Endothelial cell of umbilical vein (primary cell): ENCODE measurements around the gene RNF11. TPM values are rescaled to one million over a fixed set of nuclear protein-coding genes. Genes with fewer than 3 reads are reported as not detected.

Source experiments
- BruUV-seq: library from RNA; stranded (reverse); fragments of 400-500 nt; replicated peaks from 2 replicates; lab custom pipeline; 2021; lab: Mats Ljungman, UMichigan
- CTCF ChIA-PET: fragments of 300-600, 350-600 bp; sonication (Branson Sonifier 250); formaldehyde crosslinking; loops from one replicate; lab custom pipeline; 2021; ENCODE audit warnings: antibody characterized with exemption, inconsistent platforms; lab: Charles Lee
- POLR2A ChIA-PET: fragments of 300-600, 350-600 bp; sonication (Branson Sonifier 250); formaldehyde crosslinking; loops from one replicate; lab custom pipeline; 2021; ENCODE audit warnings: antibody characterized with exemption, inconsistent platforms; lab: Charles Lee
- DNase-seq: peaks from one replicate; pipeline ENCODE4 v3.0.0-alpha.2; 2011; ENCODE audit warnings: low read depth, low spot score
- FAIRE-seq: peaks from 2 replicates; lab custom pipeline; 2011; peaks lifted over from hg19 to GRCh38; lab: Jason Lieb, UNC
- H2AFZ ChIP-seq: 2 replicates; pipeline ENCODE4 v1.6.0; 2012; ENCODE audit warnings: low read depth, low read length, control low read depth, inconsistent platforms
- H3K27ac ChIP-seq: 2 replicates; pipeline ENCODE4 v1.5.1; 2011; ENCODE audit warnings: low read depth, mild to moderate bottlenecking, control low read depth, low read length, moderate library complexity; ENCODE audit not compliant: insufficient read depth
- H3K27me3 ChIP-seq, 2 experiments: 2 replicates each; pipeline versions ENCODE4 v1.6.0 to v1.6.1; 2011; ENCODE audit warnings: low read length in 2 of 2, mixed read lengths in 1 of 2; ENCODE audit not compliant: control insufficient read depth in 2 of 2, insufficient read depth in 2 of 2
- H3K36me3 ChIP-seq, 2 experiments: 2 replicates in 1 of 2; 3 replicates in 1 of 2; pipeline ENCODE4 v1.5.1; 2011; ENCODE audit warnings: low read length in 2 of 2, mild to moderate bottlenecking in 1 of 2, moderate library complexity in 1 of 2; ENCODE audit not compliant: control insufficient read depth in 2 of 2, insufficient read depth in 2 of 2; ENCODE audit errors: extremely low read depth in 1 of 2
- H3K4me1 ChIP-seq: 3 replicates; pipeline ENCODE4 v1.5.1; 2011; ENCODE audit warnings: mild to moderate bottlenecking, low read length; ENCODE audit not compliant: control insufficient read depth, insufficient read depth; ENCODE audit errors: extremely low read depth
- H3K4me2 ChIP-seq: 2 replicates; pipeline ENCODE4 v1.6.1; 2011; ENCODE audit warnings: low read length, control low read depth, mixed read lengths; ENCODE audit not compliant: insufficient read depth
- H3K4me3 ChIP-seq, 3 experiments: fragments of 200-600 bp in 1 of 3; sonication (generic), shearing (Covaris generic) in 1 of 3; replicated peaks in 1 of 3; 2 replicates each; pipeline ENCODE4 v1.5.1; 2011 to 2016; ENCODE audit warnings: control low read depth in 3 of 3, low read length in 3 of 3, mild to moderate bottlenecking in 2 of 3, inconsistent platforms in 1 of 3, low read depth in 1 of 3, moderate library complexity in 1 of 3; ENCODE audit not compliant: insufficient read depth in 1 of 3
- H3K79me2 ChIP-seq: 2 replicates; pipeline ENCODE4 v1.6.0; 2012; ENCODE audit warnings: low read length, inconsistent platforms; ENCODE audit not compliant: control insufficient read depth, insufficient read depth
- H3K9ac ChIP-seq: replicated peaks from 2 replicates; pipeline ENCODE3; 2011; ENCODE audit warnings: low read length, control low read depth; ENCODE audit not compliant: insufficient read depth; ENCODE audit errors: extremely low read depth
- H3K9me1 ChIP-seq: replicated peaks from 3 replicates; pipeline ENCODE4 v1.6.0; 2011; ENCODE audit warnings: mild to moderate bottlenecking, low read length; ENCODE audit not compliant: control insufficient read depth, insufficient read depth; ENCODE audit errors: extremely low read depth
- H3K9me3 ChIP-seq: replicated peaks from 2 replicates; pipeline ENCODE4 v1.5.1; 2012; ENCODE audit warnings: low read length, inconsistent platforms; ENCODE audit not compliant: control insufficient read depth, insufficient read depth
- H4K20me1 ChIP-seq: replicated peaks from 2 replicates; pipeline ENCODE3; 2011; ENCODE audit warnings: mild to moderate bottlenecking, low read length; ENCODE audit not compliant: control insufficient read depth, insufficient read depth; ENCODE audit errors: extremely low read depth
- CTCF ChIP-seq, 2 donors: IDR thresholded peaks; 1 replicate in 1 of 2; 2 replicates in 1 of 2; pipeline ENCODE4 v1.5.1; 2011; ENCODE audit warnings: low read length in 2 of 2, mild to moderate bottlenecking in 2 of 2, moderate library complexity in 2 of 2, control low read depth in 1 of 2, inconsistent platforms in 1 of 2, low read depth in 1 of 2; ENCODE audit not compliant: insufficient read depth in 1 of 2; ENCODE audit errors: extremely low read depth in 1 of 2
- EZH2 ChIP-seq: IDR thresholded peaks from 2 replicates; pipeline ENCODE4 v1.6.1; 2012; ENCODE audit warnings: borderline replicate concordance, low read depth, mild to moderate bottlenecking, moderate library complexity, low read length, inconsistent platforms; ENCODE audit not compliant: severe bottlenecking
- FOS ChIP-seq: IDR thresholded peaks from 2 replicates; pipeline ENCODE4 v1.6.1; 2011; ENCODE audit warnings: mild to moderate bottlenecking, low read length, moderate library complexity, borderline replicate concordance; ENCODE audit not compliant: insufficient read depth
- GATA2 ChIP-seq: IDR thresholded peaks from 2 replicates; pipeline ENCODE4 v1.7.0; 2011; ENCODE audit warnings: low read depth, mild to moderate bottlenecking, moderate library complexity, mixed read lengths, low read length; ENCODE audit not compliant: insufficient read length, insufficient read depth
- JUN ChIP-seq: IDR thresholded peaks from 2 replicates; pipeline ENCODE4 v1.6.1; 2011; ENCODE audit warnings: borderline replicate concordance, low read depth; ENCODE audit not compliant: insufficient read length, insufficient read depth
- MYC ChIP-seq: IDR thresholded peaks from one replicate; pipeline ENCODE4 v1.6.1; 2011; ENCODE audit warnings: mild to moderate bottlenecking, low read depth, low read length
- POLR2A ChIP-seq: IDR thresholded peaks from 2 replicates; pipeline ENCODE4 v1.6.1; 2012; ENCODE audit warnings: low read depth, mild to moderate bottlenecking, control low read depth, low read length
- POLR2AphosphoS5 ChIP-seq: IDR thresholded peaks from 2 replicates; pipeline ENCODE4 v1.6.1; 2012; ENCODE audit warnings: low read depth, mild to moderate bottlenecking, control low read depth, low read length, moderate library complexity; ENCODE audit not compliant: insufficient read depth
- dilution Hi-C: fragments of 300-500 bp; cut with MboI; formaldehyde crosslinking; loops from one replicate; pipeline ENCODE4 v1.15.0; 2019; ENCODE audit warnings: low sequenced_read_pairs; ENCODE audit not compliant: extremely low pct_ligation_motif_present
- intact Hi-C: fragments of 100-400 bp; cut with micrococcal nuclease; formaldehyde crosslinking; loops from one replicate; pipeline ENCODE4 v1.10.0; 2022
- polyA plus RNA-seq, 4 experiments: library from polyadenylated mRNA; depleted of rRNA in 3 of 4; stranded (reverse) in 3 of 4; unstranded in 1 of 4; fragments of >200 nt; gene quantifications; 2 replicates each; pipeline versions ENCODE4 v1.2.1 to v1.2.3, GENCODE V29; 2011 to 2012; ENCODE audit warnings: missing spikeins in 1 of 4
- total RNA-seq: library from RNA; stranded (reverse); gene quantifications from 2 replicates; pipeline ENCODE4 v1.2.3, GENCODE V29; 2021
- TF ChIP-seq, protein P1 (sequence below): IDR thresholded peaks from 2 replicates; pipeline ENCODE4 v1.6.1; 2011; ENCODE audit not compliant: insufficient read depth, insufficient read length

The RNF11 gene
- total and polyA plus RNA-seq, 2 donors (not counting 3 experiments of a cell fraction or from before 2014, with no cell fraction given), result 75.2 to 82.9 TPM

DNA sequence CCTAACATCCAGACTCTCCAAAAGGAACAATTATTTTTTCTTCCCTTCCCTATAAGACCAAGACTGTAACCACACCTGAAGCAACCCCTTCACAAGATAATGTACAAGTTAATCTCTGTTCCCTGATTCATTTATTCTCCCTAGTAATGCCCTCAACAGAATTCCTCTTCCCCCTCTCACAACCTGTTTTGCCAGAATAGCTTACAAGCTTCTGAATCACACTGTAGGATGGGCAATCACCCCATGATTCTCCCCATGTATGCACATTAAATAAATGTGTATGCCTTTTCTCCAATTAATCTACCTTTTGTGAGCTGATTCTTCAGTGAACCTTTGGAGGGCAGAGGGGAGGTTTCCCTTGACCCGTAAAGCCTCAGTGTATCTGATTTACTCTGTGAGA is 20.9 kb upstream of the RNF11 start:
- no peaks in the 10 kb centered on the region for H3K27me3 ChIP-seq
- FAIRE-seq (no peak), DNase-seq (no peak)
- CTCF ChIA-PET, result interaction anchor here (1.5 to 3.3 kb wide), 2 partner anchors 24 to 82 kb away, joined by 5 to 14 read pairs; no protein-coding TSS in a partner anchor
- H3K4me2 ChIP-seq, result no peak overlapping the region
- H3K27ac ChIP-seq, result no peak overlapping the region
- no peaks in the 10 kb centered on the region for H4K20me1 ChIP-seq
- H3K4me1 ChIP-seq, result no peaks in the 10 kb centered on the region
- H3K9ac ChIP-seq, result no peak overlapping the region
- H3K9me3 ChIP-seq, result no peaks in the 10 kb centered on the region
- no peak overlapping the region for H3K4me3 ChIP-seq
- no peak for TF ChIP-seq JUN
- TF ChIP-seq POLR2A, result no peak
- TF ChIP-seq, protein P1, sequence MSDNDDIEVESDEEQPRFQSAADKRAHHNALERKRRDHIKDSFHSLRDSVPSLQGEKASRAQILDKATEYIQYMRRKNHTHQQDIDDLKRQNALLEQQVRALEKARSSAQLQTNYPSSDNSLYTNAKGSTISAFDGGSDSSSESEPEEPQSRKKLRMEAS, result no peak
- TF ChIP-seq MYC, result no peak
- no peak for TF ChIP-seq CTCF (IDR thresholded peaks at IDR 0.05; ENCODE audit: extremely low read depth in 1 of 2, insufficient read depth in 1 of 2, low read depth in 1 of 2, low read length in 2 of 2)
- dilution Hi-C loops, result no loop called here
- no peaks in the 10 kb centered on the region for H3K9me1 ChIP-seq
- intact Hi-C loops, result no loop called here
- no peak overlapping the region for H2AFZ ChIP-seq
- no TSS peak for BruUV-seq
- H3K79me2 ChIP-seq, result no peaks in the 10 kb centered on the region
- H3K36me3 ChIP-seq, result no peaks in the 10 kb centered on the region
- POLR2A ChIA-PET, result interaction anchor here (1.1 kb wide), 1 partner anchor 11 kb away, joined by 4 read pairs; no protein-coding TSS in a partner anchor

DNA sequence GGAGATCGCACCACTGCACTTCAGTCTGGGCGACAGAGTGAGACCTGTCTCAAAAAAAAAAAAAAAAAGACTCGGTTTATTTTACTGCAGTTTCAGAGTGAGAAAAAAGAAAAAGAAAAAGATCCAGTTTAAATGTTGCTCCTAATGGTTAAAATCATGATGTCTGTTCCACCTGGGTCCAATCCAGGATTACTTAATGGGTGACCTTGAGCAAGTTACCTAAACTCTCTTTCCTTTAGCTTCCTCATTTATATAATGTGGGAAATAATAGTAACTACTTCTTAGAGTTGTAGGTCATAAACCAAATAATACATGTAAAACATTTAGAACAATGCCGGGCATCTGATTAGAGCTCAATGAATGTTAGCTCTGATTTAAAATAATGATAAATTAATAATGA is 19.4 kb upstream of the RNF11 start:
- Histone ChIP-seq H3K79me2 (no peaks in the 10 kb centered on the region), H2AFZ (no peak overlapping the region), H3K27me3 (no peaks in the 10 kb centered on the region), H3K4me1 (no peaks in the 10 kb centered on the region), H3K4me3 (no peak overlapping the region), H3K9me3 (no peaks in the 10 kb centered on the region), H4K20me1 (no peaks in the 10 kb centered on the region), H3K9me1 (no peaks in the 10 kb centered on the region), H3K27ac (no peak overlapping the region), H3K36me3 (no peaks in the 10 kb centered on the region), H3K9ac (no peak overlapping the region), H3K4me2 (no peak overlapping the region)
- ChIA-PET CTCF (interaction anchor here (0.8 to 3.3 kb wide), 2 partner anchors 20 to 25 kb away, joined by 4 to 14 read pairs; partner anchors contain the start of gene RNF11), POLR2A (interaction anchor here (0.6 kb wide), 1 partner anchor 292 kb away, joined by 3 read pairs; no protein-coding TSS in a partner anchor)
- no peak for FAIRE-seq
- TF ChIP-seq EZH2 (no peak), GATA2 (no peak), POLR2A (no peak), POLR2AphosphoS5 (no peak), MYC (no peak), FOS (no peak), CTCF (IDR thresholded peaks at IDR 0.05; ENCODE audit: extremely low read depth in 1 of 2, insufficient read depth in 1 of 2, low read depth in 1 of 2, low read length in 2 of 2) (no peak), JUN (no peak)
- TF ChIP-seq, protein P1, result no peak
- BruUV-seq, result no TSS peak
- no peak for DNase-seq
- dilution Hi-C loops (no loop called here), intact Hi-C loops (no loop called here)
